CD14-positive monocyte (primary cell): ENCODE data around the gene ZNF598. TPM values are rescaled to one million over a fixed set of nuclear protein-coding genes. Genes with fewer than 3 reads are reported as not detected.

Source experiments
- DNase-seq, 3 donors: peaks; one replicate each; pipeline ENCODE4 v3.0.0-alpha.2; 2011 to 2022
- H2AFZ ChIP-seq: 2 replicates; pipeline ENCODE4 v1.6.0; 2012; ENCODE audit warnings: mild to moderate bottlenecking, low read depth, low read length, inconsistent platforms; ENCODE audit not compliant: insufficient read depth, poor library complexity, severe bottlenecking
- H3K27ac ChIP-seq, 2 donors: 1 replicate in 1 of 2; 2 replicates in 1 of 2; pipeline ENCODE4 v1.5.1; 2012 to 2013; ENCODE audit warnings: low read length in 2 of 2, control low read depth in 1 of 2, inconsistent platforms in 1 of 2, low read depth in 1 of 2, mild to moderate bottlenecking in 1 of 2
- H3K27me3 ChIP-seq, 2 donors: one replicate each; pipeline versions ENCODE4 v1.6.0 to v1.6.1; 2011 to 2013; ENCODE audit warnings: low read length in 2 of 2; ENCODE audit not compliant: control insufficient read depth in 2 of 2, insufficient read depth in 2 of 2
- H3K36me3 ChIP-seq, 2 donors: replicated peaks in 1 of 2; 1 replicate in 1 of 2; 2 replicates in 1 of 2; pipeline versions ENCODE4 v1.5.1 to v1.6.1; 2012 to 2013; ENCODE audit warnings: low read length in 2 of 2, control low read depth in 1 of 2, inconsistent platforms in 1 of 2, mild to moderate bottlenecking in 1 of 2; ENCODE audit not compliant: insufficient read depth in 2 of 2, control insufficient read depth in 1 of 2
- H3K4me1 ChIP-seq, 2 donors: 1 replicate in 1 of 2; 2 replicates in 1 of 2; pipeline versions ENCODE4 v1.5.1 to v1.6.1; 2012 to 2013; ENCODE audit warnings: low read length in 2 of 2, control low read depth in 1 of 2, inconsistent platforms in 1 of 2, mild to moderate bottlenecking in 1 of 2, moderate library complexity in 1 of 2; ENCODE audit not compliant: insufficient read depth in 2 of 2, control insufficient read depth in 1 of 2
- H3K4me2 ChIP-seq: replicated peaks from 2 replicates; pipeline ENCODE3; 2012; ENCODE audit warnings: low read length, moderate library complexity, mild to moderate bottlenecking; ENCODE audit not compliant: poor library complexity, severe bottlenecking; ENCODE audit errors: extremely low read depth
- H3K4me3 ChIP-seq, 3 experiments: fragments of 200-600 bp in 1 of 3; sonication (generic) in 1 of 3; replicated peaks in 1 of 3; 1 replicate in 2 of 3; 2 replicates in 1 of 3; pipeline ENCODE4 v1.5.1; 2011 to 2013; ENCODE audit warnings: low read length in 3 of 3, mild to moderate bottlenecking in 3 of 3, control low read depth in 2 of 3, low read depth in 2 of 3, inconsistent platforms in 1 of 3, moderate library complexity in 1 of 3
- H3K79me2 ChIP-seq: 2 replicates; pipeline ENCODE4 v1.6.0; 2012; ENCODE audit warnings: mild to moderate bottlenecking, control low read depth, inconsistent platforms, low read length, moderate library complexity; ENCODE audit not compliant: insufficient read depth
- H3K9ac ChIP-seq: 2 replicates; pipeline ENCODE4 v1.6.0; 2017; ENCODE audit warnings: low read length, mild to moderate bottlenecking; ENCODE audit not compliant: insufficient read depth, poor library complexity, severe bottlenecking
- H3K9me3 ChIP-seq, 2 donors: replicated peaks in 1 of 2; 1 replicate in 1 of 2; 2 replicates in 1 of 2; pipeline versions ENCODE4 v1.5.1 to v1.6.1; 2012 to 2013; ENCODE audit warnings: low read length in 2 of 2, control low read depth in 1 of 2; ENCODE audit not compliant: control insufficient read depth in 1 of 2, insufficient read depth in 1 of 2
- H4K20me1 ChIP-seq: 2 replicates; pipeline ENCODE4 v1.6.0; 2012; ENCODE audit warnings: mild to moderate bottlenecking, low read length, control low read depth, moderate library complexity; ENCODE audit not compliant: insufficient read depth
- H3K27ac Mint-ChIP-seq, 7 donors: one replicate each; pipeline ENCODE4 v1.8.0; 2020; ENCODE audit warnings: mild to moderate bottlenecking in 7 of 7, mixed read lengths in 7 of 7, moderate library complexity in 6 of 7, inconsistent platforms in 2 of 7
- H3K27me3 Mint-ChIP-seq, 3 donors: one replicate each; pipeline ENCODE4 v1.8.0; 2021 to 2022; ENCODE audit warnings: low read depth in 3 of 3, mild to moderate bottlenecking in 3 of 3, mixed read lengths in 3 of 3, moderate library complexity in 3 of 3, inconsistent platforms in 1 of 3
- H3K36me3 Mint-ChIP-seq, 2 donors: one replicate each; pipeline ENCODE4 v1.8.0; 2020; ENCODE audit warnings: mixed read lengths in 2 of 2, inconsistent platforms in 1 of 2, mild to moderate bottlenecking in 1 of 2
- H3K4me1 Mint-ChIP-seq: one replicate; pipeline ENCODE4 v1.8.0; 2020; ENCODE audit warnings: mild to moderate bottlenecking, mixed read lengths
- H3K4me3 Mint-ChIP-seq, 2 donors: one replicate each; pipeline ENCODE4 v1.8.0; 2020; ENCODE audit warnings: mild to moderate bottlenecking in 2 of 2, mixed read lengths in 2 of 2, moderate library complexity in 1 of 2
- H3K9me3 Mint-ChIP-seq, 7 donors: one replicate each; pipeline ENCODE4 v1.8.0; 2020 to 2022; ENCODE audit warnings: mixed read lengths in 7 of 7, mild to moderate bottlenecking in 6 of 7, moderate library complexity in 6 of 7, inconsistent platforms in 2 of 7
- whole genome bisulfite sequencing: methylation state at CpG from one replicate; pipeline ENCODE4 v1.1.5; 2013; ENCODE audit warnings: missing lambda C conversion rate; ENCODE audit not compliant: insufficient coverage; 5-methylcytosine and 5-hydroxymethylcytosine counted together
- intact Hi-C, 2 donors: fragments of 100-400 bp; cut with micrococcal nuclease; formaldehyde crosslinking; loops; one replicate each; pipeline versions ENCODE4 v1.15.0 to v1.15.1; 2023
- polyA plus RNA-seq, 3 donors: library from polyadenylated mRNA; depleted of rRNA in 1 of 3; unstranded in 2 of 3; stranded (reverse) in 1 of 3; fragments of 300-500 nt in 2 of 3; fragments of >200 nt in 1 of 3; fragmentation: Illumina TruSeq in 2 of 3; gene quantifications; 1 replicate in 2 of 3; 2 replicates in 1 of 3; pipeline ENCODE4 v1.2.3, GENCODE V29; 2012 to 2021
- TF ChIP-seq, protein P1 (sequence below): fragments of 200-600 bp; IDR thresholded peaks from one replicate; pipeline ENCODE4 v1.8.0; 2022; ENCODE audit warnings: antibody characterized with exemption, mild to moderate bottlenecking

Gene ZNF598
- polyA plus RNA-seq, 3 donors = 1.4 to 42.1 (median 1.5) TPM

DNA sequence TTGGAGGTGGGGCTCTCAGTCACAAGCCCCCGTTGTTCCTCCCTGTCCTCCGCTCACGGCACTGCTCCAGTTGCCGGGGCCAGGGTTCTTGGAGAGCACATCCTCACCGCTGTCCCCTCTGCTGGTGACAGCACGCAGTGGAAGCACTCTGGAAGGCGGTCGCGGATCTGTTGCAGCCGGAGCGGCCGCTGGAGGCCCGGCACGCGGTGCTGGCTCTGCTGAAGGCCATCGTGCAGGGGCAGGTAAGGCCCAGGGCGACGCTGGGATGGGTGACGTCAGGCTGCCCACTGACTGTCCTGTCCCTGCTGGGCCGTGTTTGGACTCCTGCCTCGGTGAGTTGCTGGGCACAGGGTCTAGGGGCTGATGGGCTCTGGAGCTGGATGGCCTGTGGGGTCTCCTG is 43.6 kb upstream of the ZNF598 start:
- Mint-ChIP-seq H3K4me1 (peaks cover 9% of the 10 kb centered on the region), H3K9me3 (no peaks in the 10 kb centered on the region), H3K36me3 (peaks cover 64 to 78% of the 10 kb centered on the region in 2 donors), H3K27ac (no peak overlapping the region), H3K4me3 (no peak overlapping the region), H3K27me3 (peaks cover 0 to 2% (median 0%) of the 10 kb centered on the region in 3 donors)
- TF ChIP-seq, protein P1, sequence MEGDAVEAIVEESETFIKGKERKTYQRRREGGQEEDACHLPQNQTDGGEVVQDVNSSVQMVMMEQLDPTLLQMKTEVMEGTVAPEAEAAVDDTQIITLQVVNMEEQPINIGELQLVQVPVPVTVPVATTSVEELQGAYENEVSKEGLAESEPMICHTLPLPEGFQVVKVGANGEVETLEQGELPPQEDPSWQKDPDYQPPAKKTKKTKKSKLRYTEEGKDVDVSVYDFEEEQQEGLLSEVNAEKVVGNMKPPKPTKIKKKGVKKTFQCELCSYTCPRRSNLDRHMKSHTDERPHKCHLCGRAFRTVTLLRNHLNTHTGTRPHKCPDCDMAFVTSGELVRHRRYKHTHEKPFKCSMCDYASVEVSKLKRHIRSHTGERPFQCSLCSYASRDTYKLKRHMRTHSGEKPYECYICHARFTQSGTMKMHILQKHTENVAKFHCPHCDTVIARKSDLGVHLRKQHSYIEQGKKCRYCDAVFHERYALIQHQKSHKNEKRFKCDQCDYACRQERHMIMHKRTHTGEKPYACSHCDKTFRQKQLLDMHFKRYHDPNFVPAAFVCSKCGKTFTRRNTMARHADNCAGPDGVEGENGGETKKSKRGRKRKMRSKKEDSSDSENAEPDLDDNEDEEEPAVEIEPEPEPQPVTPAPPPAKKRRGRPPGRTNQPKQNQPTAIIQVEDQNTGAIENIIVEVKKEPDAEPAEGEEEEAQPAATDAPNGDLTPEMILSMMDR = no peak
- no peak overlapping the region for H3K9ac ChIP-seq
- peaks cover 7 to 9% of the 10 kb centered on the region in 2 donors for H3K4me1 ChIP-seq
- intact Hi-C loops = no loop called here
- H3K27ac ChIP-seq = no peak overlapping the region
- H4K20me1 ChIP-seq = no peaks in the 10 kb centered on the region
- DNase-seq = no peak
- H3K4me3 ChIP-seq = no peak overlapping the region
- peaks cover 10% of the 10 kb centered on the region for H3K79me2 ChIP-seq
- no peaks in the 10 kb centered on the region for H3K9me3 ChIP-seq
- H3K4me2 ChIP-seq = no peak overlapping the region
- WGBS = 97% methylated on average over 19 of the region's 21 CpGs
- peaks cover 48 to 79% of the 10 kb centered on the region in 2 donors for H3K36me3 ChIP-seq
- no peaks in the 10 kb centered on the region for H3K27me3 ChIP-seq
- no peak overlapping the region for H2AFZ ChIP-seq

DNA sequence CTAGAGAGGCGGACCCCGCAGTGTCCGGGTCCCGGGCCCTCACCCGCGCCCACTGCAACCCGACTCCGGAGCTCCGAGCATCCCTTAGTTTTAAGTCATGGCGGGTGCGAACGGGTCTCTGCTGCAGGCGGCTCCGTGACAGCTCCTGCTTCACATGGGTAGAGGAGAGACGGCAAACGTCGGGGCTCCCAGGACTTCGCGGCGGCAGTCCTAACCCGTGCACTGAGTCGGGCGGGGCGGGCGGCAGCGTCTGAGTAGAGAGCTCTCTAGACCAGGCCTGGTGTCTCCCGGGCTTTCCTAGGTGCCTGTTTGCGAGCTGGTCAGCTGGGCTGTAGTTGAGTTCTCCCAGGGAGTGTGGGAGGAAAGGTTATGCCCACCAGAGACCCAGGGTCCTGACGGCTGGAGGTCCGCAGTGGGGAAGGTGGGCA is 38.5 kb upstream of the ZNF598 start:
- no peaks in the 10 kb centered on the region for H3K9me3 ChIP-seq
- peak overlapping the region; percentile 81 for H3K9ac ChIP-seq
- WGBS = 1% methylated on average over 30 of the region's 30 CpGs
- H3K4me1 ChIP-seq = peaks cover 26 to 37% of the 10 kb centered on the region in 2 donors
- H3K4me3 Mint-ChIP-seq = peak overlapping the region; percentile 90 to 93
- peak overlapping the region in 1 of 2 donors; percentile 77 for H3K27ac ChIP-seq
- H4K20me1 ChIP-seq = no peaks in the 10 kb centered on the region
- H3K27me3 Mint-ChIP-seq = peaks cover 0 to 2% (median 0%) of the 10 kb centered on the region in 3 donors
- H3K4me3 ChIP-seq = peak overlapping the region; percentile 66 to 96 (median 82)
- H3K27ac Mint-ChIP-seq = peak overlapping the region; percentile 38 to 92 (median 82)
- DNase-seq = no peak
- H3K9me3 Mint-ChIP-seq = no peaks in the 10 kb centered on the region
- peak overlapping the region; percentile 92 for H3K4me2 ChIP-seq
- no peaks in the 10 kb centered on the region for H3K27me3 ChIP-seq
- H3K79me2 ChIP-seq = peaks cover 15% of the 10 kb centered on the region
- peak overlapping the region; percentile 99 for H2AFZ ChIP-seq
- H3K4me1 Mint-ChIP-seq = peaks cover 26% of the 10 kb centered on the region
- intact Hi-C loops = loop anchor here (5.0 kb wide), 4 partner anchors 41 to 266 kb away; partner anchors contain the start of genes E4F1 (in 1 of the 2), NUBP2 (in 1 of the 2), SPSB3 (in 1 of the 2) and TRAF7 (in 1 of the 2)
- peaks cover 31 to 35% of the 10 kb centered on the region in 2 donors for H3K36me3 Mint-ChIP-seq
- TF ChIP-seq, protein P1 = no peak
- H3K36me3 ChIP-seq = peaks cover 16 to 33% of the 10 kb centered on the region in 2 donors
